NB4 (cell line): ENCODE measurements around the gene LFNG.

ENCODE experiments used
- CTCF ChIP-seq: IDR thresholded peaks from one replicate; pipeline ENCODE4 v1.5.1; 2012; ENCODE audit warnings: low read depth, low read length
- POLR2A ChIP-seq: IDR thresholded peaks from 2 replicates; pipeline ENCODE4 v1.6.1; 2011; ENCODE audit warnings: mild to moderate bottlenecking; ENCODE audit not compliant: insufficient read length; ENCODE audit errors: extremely low read depth

- no peak for TF ChIP-seq CTCF
- TF ChIP-seq POLR2A = no peak
Observed at GRCh38 chr7:2559283-2559950, 39.8 kb downstream of the LFNG start.
